ENCODE measurements around the gene ZNF598.

The ZNF598 gene

DNA sequence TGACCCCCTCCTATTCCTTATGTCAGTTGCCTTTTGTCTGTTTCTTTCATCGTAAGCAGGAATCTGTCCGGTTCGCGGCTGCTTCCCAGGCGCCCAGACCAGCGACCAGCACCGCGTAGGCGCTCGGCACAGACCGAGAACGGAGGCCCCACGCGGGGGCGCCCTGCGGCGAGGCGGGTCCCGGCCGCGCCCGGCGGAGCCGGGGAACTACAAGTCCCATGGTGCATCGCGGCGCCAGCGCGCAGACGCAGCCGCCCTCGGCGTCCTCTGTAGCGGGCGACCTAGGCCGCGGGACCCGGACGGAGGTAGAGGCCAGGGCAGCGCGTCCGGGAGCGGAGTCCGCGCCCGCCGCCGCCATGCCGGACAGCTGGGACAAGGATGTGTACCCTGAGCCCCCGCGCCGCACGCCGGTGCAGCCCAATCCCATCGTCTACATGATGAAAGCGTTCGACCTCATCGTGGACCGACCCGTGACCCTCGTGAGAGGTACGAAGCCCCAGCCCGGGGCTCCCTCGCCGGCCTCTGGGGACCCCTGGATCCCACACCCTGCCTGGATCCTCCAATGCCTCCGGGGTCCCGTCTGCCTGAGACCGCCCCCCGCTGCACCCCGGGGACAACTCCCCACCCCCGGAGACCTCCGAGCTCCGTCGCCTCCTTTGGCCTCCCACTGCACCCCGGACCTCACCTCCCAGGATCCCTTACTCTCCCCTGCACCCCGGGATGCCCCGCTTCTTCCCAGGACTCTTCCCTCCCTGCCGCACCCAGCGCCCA lies 50.2 kb downstream of the ZNF598 start, which contains the start of gene NDUFB10 (continued):
- TF ChIP-seq KLF7 (tag by site-specific recombination; IDR thresholded peaks at IDR 0.05; ENCODE audit: borderline replicate concordance) (no peak; the same call in 1 of the 2 replicates), ZNF404 (tag by site-specific recombination; IDR thresholded peaks at IDR 0.05) (no peak), REPIN1 (tag by site-specific recombination; IDR thresholded peaks at IDR 0.05; ENCODE audit: low read depth) (no peak), PRDM6 (tag by site-specific recombination; IDR thresholded peaks at IDR 0.05) (no peak), YY1 (tag by site-specific recombination; IDR thresholded peaks at IDR 0.05) (peak; percentile 79), IKZF3 (tag by site-specific recombination; IDR thresholded peaks at IDR 0.05) (no peak), ZBTB7A (tag by site-specific recombination; IDR thresholded peaks at IDR 0.05; ENCODE audit: low read depth) (peak; percentile 90), ZNF76 (tag by site-specific recombination; IDR thresholded peaks at IDR 0.05; ENCODE audit: borderline replicate concordance, low read depth) (peak; percentile 94), ZNF610 (tag by site-specific recombination; IDR thresholded peaks at IDR 0.05; ENCODE audit: borderline replicate concordance) (0 out of 2 replicates have a peak, but pooled peaks have one; percentile 10), GLI4 (tag by site-specific recombination; IDR thresholded peaks at IDR 0.05) (0 out of 2 replicates have a peak, but pooled peaks have one; percentile 47), ZXDB (tag by site-specific recombination; IDR thresholded peaks at IDR 0.05) (peak; percentile 78), MZF1 (tag by site-specific recombination; IDR thresholded peaks at IDR 0.05; ENCODE audit: borderline replicate concordance) (no peak), ZNF248 (tag by site-specific recombination; IDR thresholded peaks at IDR 0.05) (no peak), OVOL3 (tag by site-specific recombination; IDR thresholded peaks at IDR 0.05) (0 out of 2 replicates have a peak, but pooled peaks have one; percentile 35), BCL6B (tag by site-specific recombination; IDR thresholded peaks at IDR 0.05) (no peak), ZNF10 (tag by site-specific recombination; IDR thresholded peaks at IDR 0.05) (no peak), ZNF558 (tag by site-specific recombination; IDR thresholded peaks at IDR 0.05) (no peak), SP7 (tag by site-specific recombination; IDR thresholded peaks at IDR 0.05) (0 out of 2 replicates have a peak, but pooled peaks have one; percentile 70), ZNF837 (tag by site-specific recombination; IDR thresholded peaks at IDR 0.05) (no peak), ZFP37 (tag by site-specific recombination; IDR thresholded peaks at IDR 0.05) (0 out of 2 replicates have a peak, but pooled peaks have one; percentile 43), ZNF140 (tag by site-specific recombination; IDR thresholded peaks at IDR 0.05) (no peak), SETDB1 (IDR thresholded peaks at IDR 0.05; ENCODE audit: insufficient read length, low read length) (no peak), ZNF274 (IDR thresholded peaks at IDR 0.05; ENCODE audit: low read length) (no peak), ZNF274 (tag by site-specific recombination; IDR thresholded peaks at IDR 0.05; ENCODE audit: borderline replicate concordance) (no peak), ZBTB6 (tag by site-specific recombination; IDR thresholded peaks at IDR 0.05) (peak; percentile 7; the same call in 1 of the 2 replicates), ZNF629 (tag by site-specific recombination; IDR thresholded peaks at IDR 0.05) (no peak), ZNF664 (tag by site-specific recombination; IDR thresholded peaks at IDR 0.05) (no peak), ZNF776 (tag by site-specific recombination; IDR thresholded peaks at IDR 0.05; ENCODE audit: borderline replicate concordance) (no peak)
- TF ChIP-seq, protein P1, sequence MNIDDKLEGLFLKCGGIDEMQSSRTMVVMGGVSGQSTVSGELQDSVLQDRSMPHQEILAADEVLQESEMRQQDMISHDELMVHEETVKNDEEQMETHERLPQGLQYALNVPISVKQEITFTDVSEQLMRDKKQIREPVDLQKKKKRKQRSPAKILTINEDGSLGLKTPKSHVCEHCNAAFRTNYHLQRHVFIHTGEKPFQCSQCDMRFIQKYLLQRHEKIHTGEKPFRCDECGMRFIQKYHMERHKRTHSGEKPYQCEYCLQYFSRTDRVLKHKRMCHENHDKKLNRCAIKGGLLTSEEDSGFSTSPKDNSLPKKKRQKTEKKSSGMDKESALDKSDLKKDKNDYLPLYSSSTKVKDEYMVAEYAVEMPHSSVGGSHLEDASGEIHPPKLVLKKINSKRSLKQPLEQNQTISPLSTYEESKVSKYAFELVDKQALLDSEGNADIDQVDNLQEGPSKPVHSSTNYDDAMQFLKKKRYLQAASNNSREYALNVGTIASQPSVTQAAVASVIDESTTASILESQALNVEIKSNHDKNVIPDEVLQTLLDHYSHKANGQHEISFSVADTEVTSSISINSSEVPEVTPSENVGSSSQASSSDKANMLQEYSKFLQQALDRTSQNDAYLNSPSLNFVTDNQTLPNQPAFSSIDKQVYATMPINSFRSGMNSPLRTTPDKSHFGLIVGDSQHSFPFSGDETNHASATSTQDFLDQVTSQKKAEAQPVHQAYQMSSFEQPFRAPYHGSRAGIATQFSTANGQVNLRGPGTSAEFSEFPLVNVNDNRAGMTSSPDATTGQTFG (tag by site-specific recombination; IDR thresholded peaks at IDR 0.05; ENCODE audit: borderline replicate concordance): no peak
- TF ChIP-seq, protein P2, sequence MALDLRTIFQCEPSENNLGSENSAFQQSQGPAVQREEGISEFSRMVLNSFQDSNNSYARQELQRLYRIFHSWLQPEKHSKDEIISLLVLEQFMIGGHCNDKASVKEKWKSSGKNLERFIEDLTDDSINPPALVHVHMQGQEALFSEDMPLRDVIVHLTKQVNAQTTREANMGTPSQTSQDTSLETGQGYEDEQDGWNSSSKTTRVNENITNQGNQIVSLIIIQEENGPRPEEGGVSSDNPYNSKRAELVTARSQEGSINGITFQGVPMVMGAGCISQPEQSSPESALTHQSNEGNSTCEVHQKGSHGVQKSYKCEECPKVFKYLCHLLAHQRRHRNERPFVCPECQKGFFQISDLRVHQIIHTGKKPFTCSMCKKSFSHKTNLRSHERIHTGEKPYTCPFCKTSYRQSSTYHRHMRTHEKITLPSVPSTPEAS (tag by site-specific recombination; IDR thresholded peaks at IDR 0.05): no peak
